Stimulated activated CD4-positive, alpha-beta T cell treated with anti-CD3 and anti-CD28 coated beads, TNF-alpha, amount 100 ng/mL, for 4 hours (primary cell): Measurements from ENCODE around the gene APCDD1L.
"Not testable (repeated sequence)": the region's sequence is repeated elsewhere in the genome, so short reads cannot be mapped to it uniquely, and the experiment has no call there.

ENCODE experiments used
- DNase-seq, 3 experiments: peaks; one replicate each; pipeline ENCODE4 v3.0.0-alpha.2; 2020; ENCODE audit warnings: low read depth in 3 of 3

APCDD1L gene

DNA sequence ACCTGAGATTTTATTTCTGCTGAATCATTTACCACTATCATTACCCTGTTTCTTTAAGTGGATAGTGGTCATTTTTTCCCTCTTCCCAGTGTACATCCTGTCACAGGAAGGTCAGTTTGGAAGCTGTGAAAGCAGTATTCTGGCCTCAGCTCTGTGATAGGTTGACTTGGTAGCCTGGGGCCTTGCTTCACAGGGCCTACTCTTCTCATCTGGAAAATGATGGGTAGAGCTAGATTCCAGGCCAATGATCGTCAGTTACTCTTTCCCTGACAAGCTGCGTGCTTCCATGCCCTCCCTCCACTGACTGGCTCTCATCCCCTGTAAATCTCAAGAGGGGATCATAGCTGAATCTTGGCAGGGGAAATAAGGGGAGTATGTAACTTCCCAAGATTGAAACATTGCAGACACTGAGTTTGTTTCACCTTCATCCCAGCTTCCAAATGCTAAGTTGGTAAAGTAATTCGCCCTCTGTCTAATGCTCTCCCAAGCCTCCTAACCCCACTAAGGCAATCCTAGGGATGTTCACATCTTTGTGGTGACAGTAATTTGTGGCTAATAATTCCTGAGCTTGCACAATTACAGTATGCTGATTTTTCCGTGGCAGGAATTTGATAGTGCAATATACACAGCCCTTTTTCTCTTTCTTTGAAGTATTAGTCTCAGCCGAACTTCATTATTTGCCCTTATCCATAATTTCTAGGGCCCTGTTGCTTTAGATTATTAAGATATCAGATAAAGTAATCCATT lies 75.0 kb downstream of the APCDD1L start:
- no peak for DNase-seq

DNA sequence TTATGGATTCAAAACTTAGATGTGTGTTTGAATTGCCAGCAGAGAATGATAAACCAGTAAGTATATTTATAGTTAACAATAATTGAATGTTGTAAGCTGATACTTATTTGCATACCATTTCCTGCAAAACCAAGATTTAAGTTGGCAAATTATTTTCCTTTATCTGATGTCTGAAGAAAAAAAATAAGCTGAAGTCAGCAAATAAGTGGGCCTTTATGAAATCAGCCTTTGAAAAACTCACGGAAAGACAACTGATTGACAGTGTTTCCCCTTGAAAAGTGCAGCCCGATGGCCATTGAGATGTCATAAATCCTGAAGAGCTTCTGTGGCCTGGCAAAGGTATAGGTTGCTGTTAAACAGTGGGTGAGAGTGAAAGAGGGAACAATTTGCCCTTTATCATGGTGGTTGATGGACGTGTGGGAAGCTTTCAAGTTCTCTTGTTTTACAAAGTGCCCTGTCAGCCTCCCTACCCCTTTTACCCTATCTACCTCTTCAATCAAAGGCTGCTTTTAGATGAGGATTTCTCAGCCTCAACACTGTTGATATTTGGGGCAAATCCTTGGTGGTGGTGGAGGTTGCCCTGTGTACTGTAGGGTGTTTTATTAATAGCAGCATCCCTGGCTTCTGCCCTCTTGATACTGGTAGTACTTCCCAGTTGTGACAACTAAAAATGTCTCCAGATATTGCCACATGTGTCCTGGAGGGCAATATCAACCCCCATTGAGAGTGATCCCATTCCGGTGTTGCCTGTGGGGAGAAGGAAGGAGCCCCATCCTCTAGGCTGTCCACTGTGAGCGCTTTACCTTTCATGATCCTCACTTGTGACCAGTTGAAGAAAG lies 76.0 kb downstream of the APCDD1L start:
- DNase-seq, result no peak

DNA sequence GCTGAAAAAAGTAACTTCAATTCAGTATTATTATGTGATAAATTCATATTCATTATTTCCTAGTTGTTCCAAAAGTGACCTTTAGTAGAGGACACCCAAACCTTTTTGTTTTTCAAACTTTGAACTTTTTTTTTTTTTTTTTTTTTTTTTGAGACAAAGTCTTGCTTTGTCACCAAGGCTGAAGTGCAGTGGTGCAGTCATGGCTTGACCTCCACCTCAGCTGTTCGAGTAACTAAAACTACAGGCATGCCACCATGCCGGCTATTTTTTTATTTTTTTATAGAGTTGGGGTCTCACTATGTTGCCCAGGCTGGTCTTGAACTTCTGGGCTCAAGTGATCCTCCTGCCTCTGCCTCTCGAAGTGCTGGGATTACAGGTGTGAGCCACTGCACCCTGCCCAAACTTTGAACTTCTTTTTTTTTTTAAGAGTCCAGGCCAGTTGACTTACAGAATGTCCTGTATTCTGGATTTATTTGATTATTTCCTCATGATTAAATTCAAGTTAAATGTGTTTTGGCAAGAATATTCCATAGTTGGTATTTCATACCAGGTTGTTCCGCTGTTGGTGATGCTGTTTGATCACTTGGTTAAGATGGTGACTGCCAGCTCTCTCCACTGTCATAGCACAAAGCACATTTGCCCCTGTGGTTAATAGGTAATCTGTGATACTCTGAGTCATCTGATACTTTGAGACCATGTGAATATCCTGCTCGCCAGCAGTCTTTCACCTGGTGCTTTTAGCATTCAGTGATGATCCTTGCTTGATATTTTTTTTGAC lies 78.1 kb downstream of the APCDD1L start:
- no peak for DNase-seq

DNA sequence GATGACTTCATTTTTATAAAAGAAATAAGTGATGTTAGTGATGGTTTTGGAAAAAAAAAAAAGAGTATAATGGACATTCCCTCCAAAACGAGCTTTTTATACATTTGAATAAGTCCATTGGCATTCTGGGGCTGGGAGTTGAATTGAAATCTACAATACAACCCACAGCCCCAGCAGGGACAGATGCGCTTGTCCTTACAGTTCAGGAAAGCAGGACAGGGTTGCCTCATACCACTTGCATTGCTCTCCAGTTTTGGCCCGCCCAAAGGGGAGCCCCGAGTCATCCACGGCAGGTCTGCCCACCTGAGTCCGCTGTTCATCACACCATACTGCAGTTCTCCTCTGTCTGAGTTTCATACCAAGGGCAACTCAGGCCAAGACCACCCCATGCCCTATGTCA lies 80.0 kb downstream of the APCDD1L start:
- DNase-seq, result no peak

DNA sequence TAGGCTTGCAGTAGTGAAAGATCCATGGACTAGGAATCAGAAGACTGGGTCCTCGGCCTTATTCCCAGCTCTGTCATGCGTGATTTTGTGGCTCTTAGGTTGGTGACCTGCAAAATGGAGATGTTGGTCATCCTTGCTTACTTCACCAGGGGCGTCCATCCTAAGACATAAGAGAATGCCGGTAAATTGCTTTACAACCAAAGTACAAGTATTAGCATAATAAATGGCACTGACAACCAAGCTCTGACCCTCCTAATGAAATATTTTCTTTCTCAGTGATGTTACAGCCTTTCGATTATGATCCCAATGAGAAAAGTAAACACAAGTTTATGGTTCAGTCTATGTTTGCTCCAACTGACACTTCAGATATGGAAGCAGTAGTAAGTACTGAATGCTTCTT lies 80.9 kb downstream of the APCDD1L start:
- no peak for DNase-seq

DNA sequence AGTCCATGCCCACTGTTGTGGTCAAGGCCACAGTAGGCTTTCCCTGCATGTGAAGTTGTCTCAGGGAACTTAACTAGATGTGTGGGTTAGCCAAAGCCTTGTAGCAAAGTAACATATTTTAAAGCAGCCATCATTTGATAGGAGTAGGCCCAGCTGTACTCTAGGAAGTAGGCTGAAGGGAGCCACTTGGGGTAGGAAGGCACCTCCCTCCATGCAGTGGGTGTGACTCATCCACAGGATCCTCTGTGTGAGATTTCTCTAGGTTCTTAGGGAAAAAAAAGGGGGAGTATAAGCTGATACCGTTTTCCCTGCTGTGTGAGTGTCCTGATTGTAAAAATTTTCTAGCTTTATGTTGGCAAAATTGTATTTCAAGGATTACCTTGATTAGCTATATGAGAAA lies 81.4 kb downstream of the APCDD1L start:
- no peak for DNase-seq

DNA sequence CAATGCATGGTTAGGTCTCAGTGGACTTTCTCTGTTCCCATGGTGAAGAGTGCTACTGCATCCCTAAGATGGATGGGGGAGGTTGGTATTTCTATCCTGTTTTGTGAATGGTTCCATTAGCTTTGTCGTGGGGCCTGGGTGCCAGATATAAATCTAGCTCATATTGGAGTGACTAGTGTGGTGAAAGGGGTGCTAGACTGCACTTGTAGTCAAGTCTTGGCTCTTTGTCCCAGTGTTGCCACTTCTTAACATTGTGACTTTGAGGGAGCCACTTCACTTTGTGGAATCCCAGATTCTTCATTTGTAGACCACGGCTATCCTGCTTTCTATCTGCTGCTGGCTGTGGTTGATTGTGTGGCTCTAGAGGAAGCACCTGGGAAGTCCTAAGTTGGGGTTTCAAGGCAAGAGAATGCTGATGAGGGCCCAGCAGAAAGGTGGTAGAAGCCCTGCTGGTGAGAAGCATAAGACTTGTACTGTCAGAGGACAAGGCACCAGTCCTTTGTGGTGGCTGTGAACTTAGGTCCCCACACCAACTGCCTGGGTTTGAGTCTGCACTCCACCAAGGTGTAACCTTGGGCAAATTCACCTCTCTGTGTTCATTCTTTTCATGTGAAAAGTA lies 82.1 kb downstream of the APCDD1L start:
- no peak for DNase-seq

DNA sequence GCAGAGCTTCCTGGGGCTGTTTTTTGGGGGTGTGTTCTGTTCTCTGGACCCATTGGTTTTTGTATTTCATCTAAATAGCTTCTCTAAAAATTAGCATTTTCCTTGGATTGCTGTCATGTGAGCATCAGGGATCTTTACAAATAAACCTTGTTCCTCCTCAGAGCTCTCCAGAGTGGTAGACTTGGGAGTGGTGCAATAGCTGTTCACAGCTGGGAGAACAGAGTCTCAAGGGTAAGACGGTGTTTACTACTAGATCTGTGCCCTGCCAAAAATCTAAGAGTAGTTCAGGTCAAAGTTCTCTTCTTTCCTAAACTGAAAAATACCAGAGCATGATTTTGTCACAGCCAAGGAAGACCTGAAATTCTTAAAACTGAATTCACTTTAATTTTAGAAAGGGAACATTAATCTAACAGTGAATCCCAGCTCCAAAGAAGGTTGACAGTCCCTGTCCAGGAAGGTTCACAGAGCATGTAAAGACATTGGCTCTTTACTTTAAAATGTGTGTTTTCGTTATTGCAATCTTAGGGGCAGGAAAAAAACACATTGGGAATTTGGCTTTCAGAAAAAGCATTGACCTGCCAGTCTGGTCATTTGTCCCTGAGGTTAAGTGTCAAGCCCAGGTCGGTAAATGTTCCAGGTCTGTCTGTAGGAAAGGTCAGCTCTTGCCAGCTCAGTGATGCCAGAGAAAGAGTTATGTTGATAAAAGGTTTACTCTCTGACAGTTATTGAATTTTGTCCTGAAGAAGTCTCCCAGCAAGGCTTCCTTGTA lies 82.8 kb downstream of the APCDD1L start:
- DNase-seq, result no peak

DNA sequence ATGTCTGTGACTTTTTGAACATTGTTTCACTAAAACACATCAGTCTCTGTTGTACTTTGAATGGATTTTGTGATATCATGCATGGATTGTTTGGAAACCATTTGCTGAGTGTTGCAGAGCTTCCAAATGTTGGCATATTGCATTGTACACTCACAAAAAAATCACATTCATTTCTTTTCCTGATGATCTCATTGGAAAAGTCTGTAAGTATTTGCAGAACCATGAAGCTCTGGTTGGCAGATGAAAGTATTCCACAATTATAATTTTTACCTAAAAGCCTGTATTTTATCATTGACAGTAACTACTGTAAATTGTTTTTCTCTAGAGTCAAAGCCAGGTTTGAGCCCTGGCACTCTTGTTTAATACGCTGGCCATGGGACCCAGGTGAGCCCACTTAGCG lies 84.1 kb downstream of the APCDD1L start:
- DNase-seq, result no peak

DNA sequence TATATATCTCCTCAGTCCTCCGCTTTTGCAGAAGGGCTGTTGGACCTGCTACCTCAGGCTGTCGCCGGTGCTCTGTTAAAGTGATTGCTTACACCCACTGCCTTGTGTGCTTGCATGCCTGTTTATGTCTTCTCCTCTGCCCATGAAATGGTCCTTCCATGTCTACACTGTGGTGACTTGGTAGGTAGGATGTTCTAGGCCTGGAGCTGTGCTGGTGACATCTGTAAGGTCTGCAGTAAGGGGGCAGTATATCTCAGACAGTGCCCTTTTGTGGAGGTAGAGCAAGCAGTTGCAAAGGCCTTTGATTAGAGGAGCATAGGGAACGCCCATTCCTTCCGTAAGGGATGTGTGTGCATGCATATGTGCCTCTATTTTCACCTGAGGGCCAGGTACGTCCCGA lies 85.9 kb downstream of the APCDD1L start:
- no peak for DNase-seq

DNA sequence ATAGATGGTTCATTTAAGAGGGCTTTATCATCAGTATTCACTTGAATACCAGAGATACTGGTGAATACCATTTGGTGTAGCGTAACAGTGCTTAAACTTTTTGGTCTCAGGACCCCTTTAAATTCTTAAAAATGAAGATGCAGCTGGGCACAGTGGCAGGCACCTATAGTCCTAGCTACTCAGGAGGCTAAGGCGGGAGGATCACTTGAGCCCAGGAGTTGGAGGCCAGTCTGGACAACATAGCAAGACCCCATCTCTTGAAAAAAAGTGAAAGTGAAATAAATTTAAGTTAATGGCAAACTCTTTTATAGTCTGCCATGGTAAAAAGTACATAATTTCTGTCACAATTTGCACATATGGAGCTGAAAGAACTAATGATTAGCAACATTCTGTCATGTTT lies 86.8 kb downstream of the APCDD1L start:
- DNase-seq, result no peak

DNA sequence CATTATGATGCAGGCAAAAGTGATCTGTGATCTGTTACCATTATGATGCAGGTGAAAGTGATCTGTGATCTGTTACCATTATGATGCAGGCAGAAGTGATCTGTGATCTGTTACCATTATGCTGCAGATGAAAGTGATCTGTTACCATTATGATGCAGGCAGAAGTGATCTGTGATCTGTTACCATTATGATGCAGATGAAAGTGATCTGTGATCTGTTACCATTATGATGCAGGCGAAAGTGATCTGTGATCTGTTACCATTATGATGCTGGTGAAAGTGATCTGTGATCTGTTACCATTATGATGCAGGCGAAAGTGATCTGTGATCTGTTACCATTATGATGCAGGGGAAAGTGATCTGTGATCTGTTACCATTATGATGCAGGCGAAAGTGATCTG lies 87.6 kb downstream of the APCDD1L start:
- not testable (repeated sequence) for DNase-seq

DNA sequence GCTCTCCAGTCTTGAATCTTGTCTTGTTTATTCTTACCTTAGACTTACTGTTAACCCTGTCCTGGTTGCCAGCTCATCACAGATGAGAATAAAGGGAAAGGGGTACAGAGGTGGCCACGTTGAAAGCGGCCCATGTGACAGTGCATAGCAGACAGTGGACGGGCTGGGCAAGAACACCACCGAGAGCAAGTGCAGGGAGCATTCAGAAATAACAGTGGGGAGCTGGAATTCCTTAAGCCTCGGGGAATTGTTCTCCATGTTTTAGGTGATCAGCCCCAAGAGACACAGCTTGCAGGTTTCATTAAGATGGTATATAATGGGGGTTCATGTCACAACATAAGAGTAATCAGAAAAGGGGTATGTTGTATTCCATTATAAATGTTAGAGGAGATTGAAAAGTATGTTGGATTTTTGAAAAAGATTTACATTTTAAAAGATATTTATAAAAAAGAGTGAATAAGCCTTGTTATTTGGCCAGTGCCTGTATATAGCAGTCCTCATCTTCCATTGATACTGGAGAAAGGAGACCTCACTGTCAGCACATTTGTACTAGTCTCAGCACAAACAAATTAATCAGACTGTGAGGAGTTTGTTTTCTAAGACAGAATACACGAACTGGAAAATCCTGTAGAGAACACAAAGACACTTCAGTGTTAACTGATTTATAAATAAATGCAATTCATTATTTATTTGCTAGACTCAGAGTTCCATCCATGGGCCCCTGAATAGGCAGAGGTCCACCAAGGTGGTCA lies 90.8 kb downstream of the APCDD1L start:
- DNase-seq, result no peak

DNA sequence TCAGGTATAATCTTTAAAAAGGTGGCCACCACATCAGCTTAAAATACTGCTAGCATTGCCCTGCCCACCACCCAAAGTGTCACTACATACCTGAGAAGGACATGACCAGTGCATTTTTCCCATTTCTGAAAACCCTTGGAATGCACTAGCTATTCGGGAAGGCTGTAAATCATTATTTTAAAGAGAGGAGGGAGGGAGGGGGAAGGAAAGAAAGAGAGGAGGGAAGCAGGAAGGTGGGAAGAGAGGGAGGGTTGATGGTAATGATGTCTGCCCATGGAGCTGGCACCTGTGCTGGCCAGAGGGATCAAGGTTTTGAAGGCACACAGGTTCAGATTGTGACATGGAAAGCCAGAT lies 93.7 kb downstream of the APCDD1L start:
- no peak for DNase-seq

DNA sequence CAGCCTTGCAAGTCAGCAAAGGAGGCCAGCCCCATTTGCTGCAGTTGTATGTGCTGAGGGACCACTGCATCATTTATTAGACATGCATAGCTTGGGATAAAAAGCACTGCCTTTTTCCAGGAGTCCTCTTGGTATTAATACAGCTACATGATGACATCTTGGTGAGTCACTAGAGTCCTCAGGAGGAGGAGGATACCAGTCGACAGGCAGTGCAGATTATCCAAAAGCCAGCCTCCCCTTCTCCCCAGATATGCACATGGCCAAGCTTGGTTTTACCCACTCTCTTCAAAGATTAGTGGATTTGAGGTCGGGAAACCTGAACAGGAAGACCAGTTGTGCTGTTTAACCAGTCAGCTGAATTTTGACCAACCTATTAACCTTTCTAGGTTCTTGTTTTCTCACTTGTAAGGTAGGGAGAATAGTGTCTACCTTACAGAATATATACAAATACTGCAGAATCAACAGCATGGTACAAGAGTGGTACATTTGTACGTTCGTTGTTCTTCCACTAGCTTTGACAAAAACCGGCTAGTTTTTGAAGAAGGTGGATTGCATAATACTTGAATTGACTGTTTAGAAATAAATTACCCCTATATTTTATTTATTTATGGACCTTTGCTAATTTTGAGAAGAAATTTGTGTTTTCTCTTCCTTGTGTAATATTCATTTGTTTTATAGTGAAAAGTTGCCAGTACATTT lies 94.3 kb downstream of the APCDD1L start:
- no peak for DNase-seq

DNA sequence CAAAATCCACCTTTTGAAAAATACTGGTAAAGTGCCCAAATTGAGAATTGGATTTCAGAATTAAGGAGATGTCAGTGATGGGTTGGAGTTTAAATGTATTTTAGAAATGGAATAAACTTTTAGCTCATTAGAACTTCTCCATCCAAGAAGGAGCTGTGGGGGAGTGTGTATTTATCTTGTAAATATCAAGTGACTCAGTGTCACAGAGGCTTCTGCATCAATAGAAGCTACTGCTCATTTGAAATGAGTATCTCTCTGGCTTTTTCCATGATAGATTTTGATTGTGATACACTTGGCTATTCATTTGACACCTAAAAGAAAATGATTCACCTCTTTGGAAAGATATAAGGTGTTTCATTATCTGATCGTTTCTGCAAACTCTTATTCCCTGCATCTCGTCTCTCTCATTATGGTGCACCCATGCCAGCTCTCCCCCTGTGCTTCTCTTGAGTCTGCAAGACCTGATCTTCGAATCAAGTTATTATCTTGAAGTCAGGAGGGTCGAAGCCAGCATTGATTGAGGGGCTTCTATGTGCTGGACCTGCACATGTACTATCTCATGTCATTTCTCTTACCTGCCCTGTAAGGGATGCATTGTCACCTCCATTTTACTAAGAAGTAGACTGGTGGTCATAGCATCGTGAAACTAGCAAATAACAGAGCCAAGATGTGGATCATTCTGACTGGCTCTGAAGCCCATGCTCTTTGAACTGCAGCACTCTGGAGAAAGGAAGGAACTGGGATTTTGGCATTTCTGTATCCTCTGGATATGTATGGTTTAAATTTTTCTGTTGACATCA lies 96.0 kb downstream of the APCDD1L start:
- DNase-seq, result no peak

DNA sequence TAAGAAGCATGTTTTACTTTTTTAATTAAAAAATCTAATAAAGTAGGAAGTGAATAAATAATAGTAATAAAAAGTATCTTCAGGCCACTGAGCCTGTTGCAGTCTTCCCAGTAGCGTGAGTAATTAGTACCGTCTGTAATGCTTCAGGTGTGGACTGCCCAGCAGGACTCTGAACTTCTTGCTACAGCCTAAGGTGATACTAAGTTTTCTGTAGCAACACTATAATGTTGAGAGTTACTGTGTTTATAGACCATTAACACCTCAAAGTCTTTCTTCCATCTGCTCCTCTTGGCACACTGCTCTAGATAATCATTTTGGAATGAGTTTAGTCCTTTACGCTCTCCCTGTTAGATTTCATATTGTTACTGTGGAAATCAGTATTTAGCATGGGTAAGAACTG lies 97.8 kb downstream of the APCDD1L start:
- DNase-seq, result no peak

DNA sequence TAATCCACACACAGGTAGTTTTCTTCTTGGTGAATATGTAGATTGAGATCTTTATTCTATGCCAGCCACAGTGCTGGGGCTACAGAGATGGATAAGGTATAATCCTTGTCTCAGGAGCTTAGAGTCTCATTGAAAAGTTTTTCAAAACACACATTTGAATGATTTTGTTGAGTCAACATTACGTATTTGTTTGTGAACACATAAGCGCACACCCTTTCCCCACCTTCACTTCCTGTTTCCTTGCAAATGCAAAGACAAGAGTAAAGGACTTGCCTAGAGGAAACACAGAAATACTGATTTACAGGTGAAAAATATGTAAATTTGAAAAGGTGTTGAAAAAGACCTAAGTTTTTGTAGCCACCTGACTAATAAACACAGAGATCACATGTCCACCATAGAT lies 98.4 kb downstream of the APCDD1L start:
- no peak for DNase-seq

DNA sequence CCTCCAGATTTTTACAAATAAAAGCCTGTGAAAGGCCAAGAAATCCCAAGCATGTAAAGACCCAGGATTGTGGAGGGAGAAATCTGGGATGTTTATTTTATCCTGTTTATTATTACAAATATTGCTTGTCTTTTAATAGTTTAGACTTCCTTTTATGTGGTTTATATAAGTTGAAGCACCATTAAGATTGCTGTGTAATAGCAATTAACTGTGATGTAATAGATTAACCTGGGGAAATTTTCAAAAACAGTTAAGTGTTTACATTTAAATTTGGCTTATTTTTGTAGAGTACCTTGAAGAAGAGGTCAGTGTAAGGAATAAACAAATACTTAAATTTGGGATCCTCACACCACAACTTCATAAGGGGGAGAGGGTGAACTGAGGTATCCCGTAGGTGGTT lies 99.1 kb downstream of the APCDD1L start:
- no peak for DNase-seq
